ENCODE data around the gene HLA-DRB1.

DNA sequence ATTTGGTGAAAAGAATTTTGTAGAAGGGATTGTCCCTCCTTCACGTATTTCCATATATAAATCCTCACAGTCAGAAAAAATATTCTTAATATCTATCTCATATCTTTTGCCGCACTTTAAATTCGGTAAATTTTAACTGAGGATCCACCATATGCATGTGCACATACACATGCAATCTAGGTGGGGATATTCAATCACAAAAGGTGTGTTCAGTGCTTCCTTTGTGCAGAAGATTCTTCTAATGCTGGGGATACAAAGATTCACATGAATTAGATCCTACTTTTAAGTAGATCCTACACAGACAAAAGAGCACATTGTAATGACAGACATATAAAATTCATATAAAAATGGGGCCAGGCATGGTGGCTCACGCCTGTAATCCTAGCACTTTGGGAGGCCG, 13.6 kb upstream of the HLA-DRB1 start:
- no peak for TF ChIP-seq PREB (CRISPR knock-in tag; IDR thresholded peaks at IDR 0.05; ENCODE audit: borderline replicate concordance)
- TF ChIP-seq ATF1 (CRISPR knock-in tag; IDR thresholded peaks at IDR 0.05), result no peak
- TF ChIP-seq CTCF (IDR thresholded peaks at IDR 0.05), result no peak
- TF ChIP-seq, protein P1, sequence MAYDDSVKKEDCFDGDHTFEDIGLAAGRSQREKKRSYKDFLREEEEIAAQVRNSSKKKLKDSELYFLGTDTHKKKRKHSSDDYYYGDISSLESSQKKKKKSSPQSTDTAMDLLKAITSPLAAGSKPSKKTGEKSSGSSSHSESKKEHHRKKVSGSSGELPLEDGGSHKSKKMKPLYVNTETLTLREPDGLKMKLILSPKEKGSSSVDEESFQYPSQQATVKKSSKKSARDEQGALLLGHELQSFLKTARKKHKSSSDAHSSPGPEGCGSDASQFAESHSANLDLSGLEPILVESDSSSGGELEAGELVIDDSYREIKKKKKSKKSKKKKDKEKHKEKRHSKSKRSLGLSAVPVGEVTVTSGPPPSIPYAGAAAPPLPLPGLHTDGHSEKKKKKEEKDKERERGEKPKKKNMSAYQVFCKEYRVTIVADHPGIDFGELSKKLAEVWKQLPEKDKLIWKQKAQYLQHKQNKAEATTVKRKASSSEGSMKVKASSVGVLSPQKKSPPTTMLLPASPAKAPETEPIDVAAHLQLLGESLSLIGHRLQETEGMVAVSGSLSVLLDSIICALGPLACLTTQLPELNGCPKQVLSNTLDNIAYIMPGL (CRISPR knock-in tag; IDR thresholded peaks at IDR 0.05), result no peak
- TF ChIP-seq ZNF219 (CRISPR knock-in tag; IDR thresholded peaks at IDR 0.05; ENCODE audit: borderline replicate concordance), result no peak
